SJCRH30 (cell line): Measurements from ENCODE around the gene HOXC9. TPM values are rescaled to one million over a fixed set of nuclear protein-coding genes. Genes with fewer than 3 reads are reported as not detected.

Source experiments
- DNase-seq, 2 experiments: peaks; one replicate each; pipeline ENCODE4 v3.0.0-alpha.2; 2015 to 2020
- H3K27ac ChIP-seq: fragments of 250-450 bp; sonication (Bioruptor Pico); 2 replicates; pipeline ENCODE4 v1.5.1; 2020; ENCODE audit warnings: mild to moderate bottlenecking, moderate library complexity
- H3K27me3 ChIP-seq: fragments of 250-450 bp; sonication (Bioruptor Pico); 2 replicates; pipeline ENCODE4 v1.5.1; 2020; ENCODE audit warnings: mild to moderate bottlenecking, moderate library complexity
- H3K36me3 ChIP-seq: fragments of 250-450 bp; sonication (Bioruptor Pico); 2 replicates; pipeline ENCODE4 v1.5.1; 2020; ENCODE audit warnings: mild to moderate bottlenecking, moderate library complexity
- H3K4me1 ChIP-seq: fragments of 250-450 bp; sonication (Bioruptor Pico); 2 replicates; pipeline ENCODE4 v1.5.1; 2020; ENCODE audit warnings: mild to moderate bottlenecking, moderate library complexity
- H3K4me3 ChIP-seq: fragments of 250-450 bp; sonication (Bioruptor Pico); 2 replicates; pipeline ENCODE4 v1.5.1; 2020; ENCODE audit warnings: mild to moderate bottlenecking, moderate library complexity
- H3K9me3 ChIP-seq: fragments of 250-450 bp; sonication (Bioruptor Pico); replicated peaks from 2 replicates; pipeline ENCODE4 v1.5.1; 2020; ENCODE audit warnings: mild to moderate bottlenecking, moderate library complexity
- total RNA-seq: library from RNA; depleted of rRNA; stranded (reverse); fragments of >200 nt; shearing (Covaris generic); gene quantifications from 2 replicates; pipeline ENCODE4 v1.2.3, GENCODE V29; 2014

HOXC9 gene
- total RNA-seq, 1 experiment from 2014 or later = 5.6 TPM

- Histone ChIP-seq H3K36me3 (no peaks in the 10 kb centered on the region), H3K9me3 (no peaks in the 10 kb centered on the region), H3K27ac (no peak overlapping the region), H3K27me3 (peaks cover 13% of the 10 kb centered on the region), H3K4me3 (peak overlapping the region; percentile 41), H3K4me1 (peaks cover 3% of the 10 kb centered on the region; the same call in 1 of the 2 replicates)
- DNase-seq = peak in 1 of 2 experiments; percentile 28
Observed at GRCh38 chr12:53977596-53978445, 22.1 kb upstream of the HOXC9 start.

GRCh38 chr12:53978477-53979356, 21.2 kb upstream of the HOXC9 start:
- Histone ChIP-seq H3K4me1 (peaks cover 3% of the 10 kb centered on the region; the same call in 1 of the 2 replicates), H3K36me3 (no peaks in the 10 kb centered on the region), H3K27ac (no peak overlapping the region), H3K27me3 (peaks cover 13% of the 10 kb centered on the region), H3K9me3 (no peaks in the 10 kb centered on the region), H3K4me3 (no peak overlapping the region)
- DNase-seq = no peak

- no peaks in the 10 kb centered on the region for H3K36me3 ChIP-seq
- no peaks in the 10 kb centered on the region for H3K9me3 ChIP-seq
- H3K27me3 ChIP-seq = peaks cover 13% of the 10 kb centered on the region
- DNase-seq = no peak
- H3K4me3 ChIP-seq = no peak overlapping the region
- H3K4me1 ChIP-seq = peaks cover 3% of the 10 kb centered on the region; the same call in 1 of the 2 replicates
- H3K27ac ChIP-seq = no peak overlapping the region
Observed at GRCh38 chr12:53980104-53980801, 19.7 kb upstream of the HOXC9 start.

GRCh38 chr12:53980802-53981496, 19.0 kb upstream of the HOXC9 start:
- peaks cover 13% of the 10 kb centered on the region for H3K27me3 ChIP-seq
- H3K36me3 ChIP-seq = no peaks in the 10 kb centered on the region
- no peak overlapping the region for H3K4me3 ChIP-seq
- no peak overlapping the region for H3K27ac ChIP-seq
- H3K4me1 ChIP-seq = peaks cover 3% of the 10 kb centered on the region; the same call in 1 of the 2 replicates
- no peak for DNase-seq
- H3K9me3 ChIP-seq = no peaks in the 10 kb centered on the region

GRCh38 chr12:53981634-53982565, 18.1 kb upstream of the HOXC9 start:
- Histone ChIP-seq H3K27me3 (peaks cover 13% of the 10 kb centered on the region), H3K27ac (no peak overlapping the region), H3K4me1 (peaks cover 3% of the 10 kb centered on the region; the same call in 1 of the 2 replicates), H3K36me3 (no peaks in the 10 kb centered on the region), H3K9me3 (no peaks in the 10 kb centered on the region), H3K4me3 (no peak overlapping the region)
- no peak for DNase-seq

- Histone ChIP-seq H3K4me3 (no peak overlapping the region), H3K27me3 (peaks cover 13% of the 10 kb centered on the region), H3K36me3 (no peaks in the 10 kb centered on the region), H3K4me1 (no peaks in the 10 kb centered on the region), H3K27ac (no peak overlapping the region), H3K9me3 (no peaks in the 10 kb centered on the region)
- DNase-seq = no peak
Observed at GRCh38 chr12:53982648-53983567, 17.1 kb upstream of the HOXC9 start.

- no peaks in the 10 kb centered on the region for H3K36me3 ChIP-seq
- no peaks in the 10 kb centered on the region for H3K9me3 ChIP-seq
- H3K27ac ChIP-seq = no peak overlapping the region
- H3K4me1 ChIP-seq = no peaks in the 10 kb centered on the region
- no peak overlapping the region for H3K4me3 ChIP-seq
- no peak for DNase-seq
- peaks cover 13% of the 10 kb centered on the region for H3K27me3 ChIP-seq
Observed at GRCh38 chr12:53983568-53983949, 16.4 kb upstream of the HOXC9 start.

GRCh38 chr12:53983950-53984572, 15.9 kb upstream of the HOXC9 start:
- Histone ChIP-seq H3K4me3 (0 out of 2 replicates have a peak overlapping the region, but pooled peaks have one; percentile 19), H3K9me3 (no peaks in the 10 kb centered on the region), H3K27ac (no peak overlapping the region), H3K36me3 (no peaks in the 10 kb centered on the region), H3K4me1 (no peaks in the 10 kb centered on the region), H3K27me3 (peaks cover 13% of the 10 kb centered on the region)
- no peak for DNase-seq

GRCh38 chr12:53984901-53985691, 14.9 kb upstream of the HOXC9 start, which contains the start of gene HOXC10:
TSS of gene HOXC10 (plus strand) at chr12:53985146. CDS start at chr12:53985260, 114 bp downstream.
- H3K27ac ChIP-seq = no peak within 1 kb of the TSS
- DNase-seq = peak; percentile 92 to 95
- no peaks in the 10 kb centered on the region for H3K4me1 ChIP-seq
- no peaks in the 10 kb centered on the region for H3K36me3 ChIP-seq
- H3K4me3 ChIP-seq = peak within 1 kb of the TSS; percentile 40
- H3K27me3 ChIP-seq = peaks cover 13% of the 10 kb centered on the region
- H3K9me3 ChIP-seq = no peaks in the 10 kb centered on the region

GRCh38 chr12:53985692-53985993, 14.3 kb upstream of the HOXC9 start:
- DNase-seq = no peak
- Histone ChIP-seq H3K4me1 (no peaks in the 10 kb centered on the region), H3K4me3 (no peak overlapping the region), H3K27ac (no peak overlapping the region), H3K27me3 (peaks cover 11% of the 10 kb centered on the region), H3K36me3 (no peaks in the 10 kb centered on the region), H3K9me3 (no peaks in the 10 kb centered on the region)

GRCh38 chr12:53985994-53986685, 13.8 kb upstream of the HOXC9 start:
- no peaks in the 10 kb centered on the region for H3K4me1 ChIP-seq
- no peak for DNase-seq
- H3K4me3 ChIP-seq = no peak overlapping the region
- H3K36me3 ChIP-seq = no peaks in the 10 kb centered on the region
- peaks cover 13% of the 10 kb centered on the region for H3K27me3 ChIP-seq
- no peak overlapping the region for H3K27ac ChIP-seq
- H3K9me3 ChIP-seq = no peaks in the 10 kb centered on the region
